GM19099 (cell line): Measurements from ENCODE around the gene ACTN3.

Experiments
- POLR2A ChIP-seq: IDR thresholded peaks from 3 replicates; pipeline ENCODE4 v1.6.1; 2011; ENCODE audit warnings: low read depth; ENCODE audit not compliant: insufficient read length; ENCODE audit errors: extremely low read depth

Gene ACTN3

GRCh38 chr11:66600631-66601233 lies 54.0 kb downstream of the ACTN3 start:
- TF ChIP-seq POLR2A = no peak

- no peak for TF ChIP-seq POLR2A
These were observed 56.4 kb downstream of the ACTN3 start for GRCh38 chr11:66603072-66603471.

GRCh38 chr11:66604155-66604554 lies 57.5 kb downstream of the ACTN3 start:
- TF ChIP-seq POLR2A = no peak

- no peak for TF ChIP-seq POLR2A
These were observed 60.6 kb downstream of the ACTN3 start for GRCh38 chr11:66607126-66607834.

- no peak for TF ChIP-seq POLR2A
These were observed 63.3 kb downstream of the ACTN3 start for GRCh38 chr11:66609721-66610617.

GRCh38 chr11:66612458-66612857 lies 65.8 kb downstream of the ACTN3 start:
- no peak for TF ChIP-seq POLR2A
